Measurements from ENCODE around the gene TNFRSF21.

The TNFRSF21 gene

DNA sequence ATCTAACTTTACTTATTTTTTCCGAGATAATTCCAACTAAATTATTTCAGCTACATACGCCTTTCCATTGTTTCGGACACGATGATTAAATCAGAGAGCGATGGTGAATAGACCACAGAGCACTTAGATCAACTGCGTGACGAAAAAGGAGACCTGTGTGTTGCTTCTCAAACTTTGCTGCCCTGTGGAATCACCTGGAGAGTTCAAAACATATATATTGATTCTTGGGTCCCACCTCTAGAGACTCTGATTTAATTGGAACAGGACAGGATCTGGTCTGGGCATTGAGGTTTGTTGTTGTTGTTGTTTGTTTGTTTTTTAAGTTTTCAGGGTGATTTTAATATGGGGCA, 401 bp upstream of the TNFRSF21 start:
- no peaks in the 10 kb centered on the region for H4K20me1 ChIP-seq (ENCODE audit: insufficient read depth, low read length)
- H3K4me2 ChIP-seq (ENCODE audit: low read depth, low read length), result peak overlapping the region; percentile 91; the same call in 1 of the 2 replicates
- no peaks in the 10 kb centered on the region for H3F3A ChIP-seq (ENCODE audit: insufficient read depth, low read length)
- DNase-seq, result no peak
- H2AFZ ChIP-seq (ENCODE audit: low read length), result 0 out of 2 replicates have a peak overlapping the region, but pooled peaks have one; percentile 28
- H3K27ac ChIP-seq (ENCODE audit: low read length), result no peak overlapping the region
- TF ChIP-seq EZH2phosphoT487 (IDR thresholded peaks at IDR 0.05; ENCODE audit: low read length) (no peak), EZH2 (optimal IDR thresholded peaks at IDR 0.05; ENCODE audit: low read depth, low read length) (no peak)
- TF ChIP-seq, protein P1, sequence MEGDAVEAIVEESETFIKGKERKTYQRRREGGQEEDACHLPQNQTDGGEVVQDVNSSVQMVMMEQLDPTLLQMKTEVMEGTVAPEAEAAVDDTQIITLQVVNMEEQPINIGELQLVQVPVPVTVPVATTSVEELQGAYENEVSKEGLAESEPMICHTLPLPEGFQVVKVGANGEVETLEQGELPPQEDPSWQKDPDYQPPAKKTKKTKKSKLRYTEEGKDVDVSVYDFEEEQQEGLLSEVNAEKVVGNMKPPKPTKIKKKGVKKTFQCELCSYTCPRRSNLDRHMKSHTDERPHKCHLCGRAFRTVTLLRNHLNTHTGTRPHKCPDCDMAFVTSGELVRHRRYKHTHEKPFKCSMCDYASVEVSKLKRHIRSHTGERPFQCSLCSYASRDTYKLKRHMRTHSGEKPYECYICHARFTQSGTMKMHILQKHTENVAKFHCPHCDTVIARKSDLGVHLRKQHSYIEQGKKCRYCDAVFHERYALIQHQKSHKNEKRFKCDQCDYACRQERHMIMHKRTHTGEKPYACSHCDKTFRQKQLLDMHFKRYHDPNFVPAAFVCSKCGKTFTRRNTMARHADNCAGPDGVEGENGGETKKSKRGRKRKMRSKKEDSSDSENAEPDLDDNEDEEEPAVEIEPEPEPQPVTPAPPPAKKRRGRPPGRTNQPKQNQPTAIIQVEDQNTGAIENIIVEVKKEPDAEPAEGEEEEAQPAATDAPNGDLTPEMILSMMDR (IDR thresholded peaks at IDR 0.05; ENCODE audit: low read length), result no peak
- H3K36me3 ChIP-seq (replicated peaks; ENCODE audit: insufficient read depth, low read length), result no peaks in the 10 kb centered on the region
- H3K4me3 ChIP-seq (ENCODE audit: low read length), result no peak overlapping the region; the same call in 1 of the 2 replicates
- peak overlapping the region; percentile 33; the same call in 1 of the 2 replicates for H3K9ac ChIP-seq (ENCODE audit: low read length)
- no peaks in the 10 kb centered on the region for H3K27me3 ChIP-seq (replicated peaks; ENCODE audit: insufficient read depth, low read length)
- no peaks in the 10 kb centered on the region for H3K79me2 ChIP-seq (ENCODE audit: low read length)
- H3K9me3 ChIP-seq (replicated peaks; ENCODE audit: insufficient read depth, low read length), result no peaks in the 10 kb centered on the region
- H3K4me1 ChIP-seq (ENCODE audit: low read length), result no peaks in the 10 kb centered on the region
- no peaks in the 10 kb centered on the region for H3K9me2 ChIP-seq (replicated peaks; ENCODE audit: insufficient read depth, low read length)

DNA sequence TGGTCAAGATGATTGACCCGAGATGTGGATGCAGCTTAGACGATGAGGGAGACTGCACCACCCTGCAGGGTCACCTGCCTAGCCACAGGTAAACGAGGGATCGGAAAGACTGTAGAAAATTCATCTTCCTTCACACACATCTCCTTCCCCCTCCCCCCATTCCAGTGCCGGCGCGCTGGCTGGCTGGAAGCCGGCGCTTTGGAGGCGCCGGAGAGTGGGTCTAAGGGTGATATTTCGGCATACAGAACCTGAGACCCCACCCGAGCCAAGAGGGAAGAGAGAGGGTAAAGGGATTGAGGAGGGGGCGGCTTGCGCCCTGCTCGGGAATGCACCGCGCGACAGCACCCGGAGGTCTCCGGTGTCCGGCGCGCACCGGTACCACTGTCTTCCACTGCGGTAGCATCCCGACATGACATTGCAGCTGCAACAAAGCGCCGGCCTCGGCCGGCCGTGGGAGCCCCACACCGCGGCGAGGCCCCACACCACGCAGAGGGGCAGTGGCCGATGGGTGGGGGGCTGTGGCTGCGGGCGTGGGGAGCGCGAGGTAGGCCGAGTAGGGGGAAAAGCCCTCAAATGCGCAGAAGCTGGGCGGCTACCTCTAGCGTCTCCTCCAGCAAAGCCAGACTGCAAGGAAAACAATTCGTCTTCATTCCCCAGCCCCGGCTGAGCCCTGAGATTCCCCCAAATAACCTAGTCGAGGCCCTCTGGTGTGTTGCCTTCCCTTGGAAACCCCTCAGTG, 984 bp downstream of the TNFRSF21 start:
- Histone ChIP-seq H3K36me3 (replicated peaks; ENCODE audit: insufficient read depth, low read length) (no peaks in the 10 kb centered on the region), H3K9me2 (replicated peaks; ENCODE audit: insufficient read depth, low read length) (no peaks in the 10 kb centered on the region), H3K9ac (ENCODE audit: low read length) (peak overlapping the region; percentile 58; the same call in 1 of the 2 replicates), H2AFZ (ENCODE audit: low read length) (peak overlapping the region; percentile 77), H3K4me3 (ENCODE audit: low read length) (peak overlapping the region; percentile 72), H3F3A (ENCODE audit: insufficient read depth, low read length) (no peaks in the 10 kb centered on the region), H3K27me3 (replicated peaks; ENCODE audit: insufficient read depth, low read length) (no peaks in the 10 kb centered on the region), H3K4me2 (ENCODE audit: low read depth, low read length) (peak overlapping the region; percentile 91), H4K20me1 (ENCODE audit: insufficient read depth, low read length) (no peaks in the 10 kb centered on the region), H3K79me2 (ENCODE audit: low read length) (no peaks in the 10 kb centered on the region), H3K9me3 (replicated peaks; ENCODE audit: insufficient read depth, low read length) (no peaks in the 10 kb centered on the region), H3K4me1 (ENCODE audit: low read length) (no peaks in the 10 kb centered on the region), H3K27ac (ENCODE audit: low read length) (no peak overlapping the region)
- TF ChIP-seq EZH2phosphoT487 (IDR thresholded peaks at IDR 0.05; ENCODE audit: low read length), result no peak
- TF ChIP-seq, protein P1 (IDR thresholded peaks at IDR 0.05; ENCODE audit: low read length), result no peak
- DNase-seq, result no peak

DNA sequence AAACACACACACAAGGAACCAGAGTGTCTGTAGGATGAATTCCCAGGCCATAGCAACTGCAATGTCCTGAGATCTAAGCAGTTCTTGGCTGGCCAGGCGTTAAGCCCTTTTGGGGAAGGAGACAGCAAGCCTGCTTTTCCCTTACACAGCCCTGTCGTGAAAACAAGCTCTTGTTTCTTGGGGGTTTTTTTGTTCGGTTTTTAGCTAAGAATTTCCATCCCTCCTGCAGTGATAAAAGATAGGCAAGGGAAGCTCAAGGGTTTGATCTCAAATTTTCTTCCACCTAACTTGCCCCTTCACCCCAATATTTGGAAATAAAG, 1.5 kb downstream of the TNFRSF21 start:
- Histone ChIP-seq H3K4me2 (ENCODE audit: low read depth, low read length) (no peak overlapping the region), H3K79me2 (ENCODE audit: low read length) (no peaks in the 10 kb centered on the region)

More for the DNA sequence above, 1.5 kb downstream of the TNFRSF21 start:
- H3F3A ChIP-seq (ENCODE audit: insufficient read depth, low read length), result no peaks in the 10 kb centered on the region
- no peaks in the 10 kb centered on the region for H3K27me3 ChIP-seq (replicated peaks; ENCODE audit: insufficient read depth, low read length)
- no peak overlapping the region for H3K9ac ChIP-seq (ENCODE audit: low read length)
- DNase-seq, result no peak
- TF ChIP-seq EZH2phosphoT487 (IDR thresholded peaks at IDR 0.05; ENCODE audit: low read length), result no peak
- TF ChIP-seq EZH2 (optimal IDR thresholded peaks at IDR 0.05; ENCODE audit: low read depth, low read length), result no peak
- TF ChIP-seq, protein P1 (IDR thresholded peaks at IDR 0.05; ENCODE audit: low read length), result no peak
- no peaks in the 10 kb centered on the region for H3K4me1 ChIP-seq (ENCODE audit: low read length)
- no peaks in the 10 kb centered on the region for H3K9me2 ChIP-seq (replicated peaks; ENCODE audit: insufficient read depth, low read length)
- no peaks in the 10 kb centered on the region for H3K9me3 ChIP-seq (replicated peaks; ENCODE audit: insufficient read depth, low read length)
- no peaks in the 10 kb centered on the region for H3K36me3 ChIP-seq (replicated peaks; ENCODE audit: insufficient read depth, low read length)
- no peak overlapping the region for H3K4me3 ChIP-seq (ENCODE audit: low read length)
- H2AFZ ChIP-seq (ENCODE audit: low read length), result no peak overlapping the region
- no peaks in the 10 kb centered on the region for H4K20me1 ChIP-seq (ENCODE audit: insufficient read depth, low read length)
- H3K27ac ChIP-seq (ENCODE audit: low read length), result no peak overlapping the region
